Measurements from ENCODE around the gene GORAB.

The GORAB gene

GRCh38 chr1:170555370-170555769 is 23.4 kb downstream of the GORAB start:
- TF ChIP-seq CTCF (IDR thresholded peaks at IDR 0.05; ENCODE audit: insufficient read depth, low read length, poor library complexity, severe bottlenecking) (no peak), EZH2phosphoT487 (conservative IDR thresholded peaks at IDR 0.05; ENCODE audit: low read length) (no peak)
- Histone ChIP-seq H3K4me3 (ENCODE audit: insufficient read depth, low read length, poor library complexity, severe bottlenecking) (no peak overlapping the region), H3K36me3 (ENCODE audit: low read length) (peaks cover 9% of the 10 kb centered on the region), H3K9ac (ENCODE audit: low read length) (no peak overlapping the region), H3K27me3 (ENCODE audit: low read length) (no peaks in the 10 kb centered on the region), H3F3A (ENCODE audit: insufficient read depth) (no peaks in the 10 kb centered on the region), H4K20me1 (ENCODE audit: low read depth, low read length) (no peaks in the 10 kb centered on the region), H3K79me2 (ENCODE audit: insufficient read depth, low read length) (no peaks in the 10 kb centered on the region), H3K4me2 (ENCODE audit: low read depth, low read length, poor library complexity, severe bottlenecking) (no peak overlapping the region), H3K9me3 (ENCODE audit: insufficient read depth, low read length) (no peaks in the 10 kb centered on the region), H3K27ac (ENCODE audit: low read depth, low read length) (no peak overlapping the region), H2AFZ (ENCODE audit: low read depth, low read length, severe bottlenecking) (no peak overlapping the region), H3K9me2 (replicated peaks; ENCODE audit: insufficient read depth, low read length) (no peaks in the 10 kb centered on the region)

GRCh38 chr1:170556917-170557316 is 25.0 kb downstream of the GORAB start:
- no peaks in the 10 kb centered on the region for H3K9me2 ChIP-seq (replicated peaks; ENCODE audit: insufficient read depth, low read length)
- H3K27me3 ChIP-seq (ENCODE audit: low read length), result no peaks in the 10 kb centered on the region
- H3K27ac ChIP-seq (ENCODE audit: low read depth, low read length), result no peak overlapping the region
- no peak overlapping the region for H3K9ac ChIP-seq (ENCODE audit: low read length)
- peaks cover 9% of the 10 kb centered on the region for H3K36me3 ChIP-seq (ENCODE audit: low read length)
- no peak overlapping the region for H3K4me3 ChIP-seq (ENCODE audit: insufficient read depth, low read length, poor library complexity, severe bottlenecking)
- no peaks in the 10 kb centered on the region for H4K20me1 ChIP-seq (ENCODE audit: low read depth, low read length)
- H3K79me2 ChIP-seq (ENCODE audit: insufficient read depth, low read length), result no peaks in the 10 kb centered on the region
- H3K9me3 ChIP-seq (ENCODE audit: insufficient read depth, low read length), result no peaks in the 10 kb centered on the region
- no peak overlapping the region for H2AFZ ChIP-seq (ENCODE audit: low read depth, low read length, severe bottlenecking)
- TF ChIP-seq EZH2phosphoT487 (conservative IDR thresholded peaks at IDR 0.05; ENCODE audit: low read length) (no peak), CTCF (IDR thresholded peaks at IDR 0.05; ENCODE audit: insufficient read depth, low read length, poor library complexity, severe bottlenecking) (no peak)
- no peaks in the 10 kb centered on the region for H3F3A ChIP-seq (ENCODE audit: insufficient read depth)
- no peak overlapping the region for H3K4me2 ChIP-seq (ENCODE audit: low read depth, low read length, poor library complexity, severe bottlenecking)

- Histone ChIP-seq H3K4me3 (ENCODE audit: insufficient read depth, low read length, poor library complexity, severe bottlenecking) (no peak overlapping the region), H3K9ac (ENCODE audit: low read length) (no peak overlapping the region), H3K9me3 (ENCODE audit: insufficient read depth, low read length) (no peaks in the 10 kb centered on the region), H3F3A (ENCODE audit: insufficient read depth) (no peaks in the 10 kb centered on the region), H3K36me3 (ENCODE audit: low read length) (no peaks in the 10 kb centered on the region), H3K27ac (ENCODE audit: low read depth, low read length) (no peak overlapping the region), H3K9me2 (replicated peaks; ENCODE audit: insufficient read depth, low read length) (no peaks in the 10 kb centered on the region), H3K27me3 (ENCODE audit: low read length) (no peaks in the 10 kb centered on the region), H3K4me2 (ENCODE audit: low read depth, low read length, poor library complexity, severe bottlenecking) (no peak overlapping the region), H4K20me1 (ENCODE audit: low read depth, low read length) (no peaks in the 10 kb centered on the region), H2AFZ (ENCODE audit: low read depth, low read length, severe bottlenecking) (no peak overlapping the region), H3K79me2 (ENCODE audit: insufficient read depth, low read length) (no peaks in the 10 kb centered on the region)
- TF ChIP-seq EZH2phosphoT487 (conservative IDR thresholded peaks at IDR 0.05; ENCODE audit: low read length) (no peak), CTCF (IDR thresholded peaks at IDR 0.05; ENCODE audit: insufficient read depth, low read length, poor library complexity, severe bottlenecking) (no peak)
Observed at GRCh38 chr1:170558731-170559130, 26.8 kb downstream of the GORAB start.

Data from SU-DHL-6 (cell line).